ENCODE results near the gene AFAP1L2. TPM values are rescaled to one million over a fixed set of nuclear protein-coding genes. Genes with fewer than 3 reads are reported as not detected.

Gene AFAP1L2
- polyA plus RNA-seq, 4 donors: 1.1 to 7.7 (median 3.3) TPM

Other genes with a start within 250 kb of the AFAP1L2 start
- 10 to 100 TPM in 3 of 4 donors, 1 to 10 TPM in 1; 7.2 to 29.6 (median 12.0) TPM for gene CCDC186, start 230.3 kb downstream of the AFAP1L2 start, polyA plus RNA-seq
- gene TDRD1, start 225.1 kb downstream of the AFAP1L2 start, polyA plus RNA-seq: under 1 TPM in 2 of 4 donors, not detected in 2; 0.10 to 0.28 TPM
- gene VWA2, start 165.2 kb downstream of the AFAP1L2 start, polyA plus RNA-seq: 10 to 100 TPM in 1 of 4 donors, 1 to 10 TPM in 1, not detected in 2; 3.0 to 13.8 TPM